ENCODE measurements around the gene PIEZO2.

Gene PIEZO2

GRCh38 chr18:11071300-11071699 lies 78.1 kb downstream of the PIEZO2 start:
- no peak overlapping the region for H3K14ac ChIP-seq (ENCODE audit: low read length)
- no peak overlapping the region for H3K4me3 ChIP-seq (ENCODE audit: low read depth, low read length)
- no peak overlapping the region for H2BK5ac ChIP-seq (ENCODE audit: low read depth, low read length, poor library complexity)
- H3K9ac ChIP-seq (ENCODE audit: low read length): no peak overlapping the region
- H2AK5ac ChIP-seq (ENCODE audit: low read length): no peak overlapping the region
- H3K27ac ChIP-seq (ENCODE audit: low read depth, low read length): no peak overlapping the region
- no CpG with 5 or more reads among the region's 4 CpGs for WGBS (ENCODE audit: extremely low coverage, insufficient coverage, insufficient read length)
- H3K4ac ChIP-seq (ENCODE audit: low read depth, low read length): no peak overlapping the region
- H3K9me3 ChIP-seq (ENCODE audit: insufficient read depth, low read depth, low read length): no peaks in the 10 kb centered on the region
- no peak overlapping the region for H4K91ac ChIP-seq (ENCODE audit: low read depth, low read length)
- H3K23ac ChIP-seq (ENCODE audit: low read length): no peak overlapping the region
- no peak for DNase-seq
- H3K4me2 ChIP-seq (ENCODE audit: low read length): no peak overlapping the region
- no peak overlapping the region for H2BK120ac ChIP-seq (ENCODE audit: insufficient read depth, low read length, poor library complexity)
- no peak overlapping the region for H2AFZ ChIP-seq (ENCODE audit: insufficient read depth, low read length, poor library complexity)
- H4K12ac ChIP-seq (ENCODE audit: low read depth, low read length): no peak overlapping the region
- no peaks in the 10 kb centered on the region for H3K79me1 ChIP-seq (ENCODE audit: low read length)
- H4K8ac ChIP-seq (ENCODE audit: low read depth, low read length): no peak overlapping the region
- H2BK12ac ChIP-seq (ENCODE audit: low read length): no peak overlapping the region
- no peak overlapping the region for H3K18ac ChIP-seq (ENCODE audit: low read length)
- H3K27me3 ChIP-seq (ENCODE audit: insufficient read depth, low read length): no peaks in the 10 kb centered on the region
- no peaks in the 10 kb centered on the region for H3K79me2 ChIP-seq (ENCODE audit: control insufficient read depth, insufficient read depth, low read length, poor library complexity)
- no peaks in the 10 kb centered on the region for H3K36me3 ChIP-seq (ENCODE audit: control insufficient read depth in 1 of 2, insufficient read depth in 2 of 2, low read length in 2 of 2)
- no peaks in the 10 kb centered on the region for H3K4me1 ChIP-seq (ENCODE audit: control insufficient read depth in 1 of 2, insufficient read depth in 2 of 2, low read length in 2 of 2)

GRCh38 chr18:11070593-11070992 lies 78.8 kb downstream of the PIEZO2 start:
- whole genome bisulfite sequencing (ENCODE audit: extremely low coverage, insufficient coverage, insufficient read length): no CpG with 5 or more reads among the region's 11 CpGs
- Histone ChIP-seq H3K4me2 (ENCODE audit: low read length) (no peak overlapping the region), H3K23ac (ENCODE audit: low read length) (no peak overlapping the region)

GRCh38 chr18:11066038-11066437 lies 83.3 kb downstream of the PIEZO2 start:
- no peak for DNase-seq
- Histone ChIP-seq H2AK5ac (ENCODE audit: low read length) (no peak overlapping the region), H3K9ac (ENCODE audit: low read length) (no peak overlapping the region), H2BK12ac (ENCODE audit: low read length) (no peak overlapping the region), H4K91ac (ENCODE audit: low read depth, low read length) (no peak overlapping the region), H2BK120ac (ENCODE audit: insufficient read depth, low read length, poor library complexity) (no peak overlapping the region), H3K36me3 (ENCODE audit: control insufficient read depth in 1 of 2, insufficient read depth in 2 of 2, low read length in 2 of 2) (no peaks in the 10 kb centered on the region), H3K4me3 (ENCODE audit: low read depth, low read length) (no peak overlapping the region), H3K4ac (ENCODE audit: low read depth, low read length) (no peak overlapping the region), H3K4me1 (ENCODE audit: control insufficient read depth in 1 of 2, insufficient read depth in 2 of 2, low read length in 2 of 2) (no peaks in the 10 kb centered on the region), H2AFZ (ENCODE audit: insufficient read depth, low read length, poor library complexity) (no peak overlapping the region), H3K27ac (ENCODE audit: low read depth, low read length) (no peak overlapping the region), H4K8ac (ENCODE audit: low read depth, low read length) (no peak overlapping the region), H3K79me2 (ENCODE audit: control insufficient read depth, insufficient read depth, low read length, poor library complexity) (no peaks in the 10 kb centered on the region), H3K27me3 (ENCODE audit: insufficient read depth, low read length) (no peaks in the 10 kb centered on the region), H3K9me3 (ENCODE audit: insufficient read depth, low read depth, low read length) (peaks cover 1% of the 10 kb centered on the region), H4K12ac (ENCODE audit: low read depth, low read length) (no peak overlapping the region), H3K4me2 (ENCODE audit: low read length) (no peak overlapping the region), H3K23ac (ENCODE audit: low read length) (no peak overlapping the region), H2BK5ac (ENCODE audit: low read depth, low read length, poor library complexity) (no peak overlapping the region), H3K14ac (ENCODE audit: low read length) (no peak overlapping the region), H3K79me1 (ENCODE audit: low read length) (no peaks in the 10 kb centered on the region), H3K18ac (ENCODE audit: low read length) (no peak overlapping the region)
- no CpG with 5 or more reads among the region's 5 CpGs for WGBS (ENCODE audit: extremely low coverage, insufficient coverage, insufficient read length)

More at GRCh38 chr18:11070593-11070992, 78.8 kb downstream of the PIEZO2 start:
- no peaks in the 10 kb centered on the region for H3K79me1 ChIP-seq (ENCODE audit: low read length)
- no peak overlapping the region for H3K9ac ChIP-seq (ENCODE audit: low read length)
- no peak overlapping the region for H4K91ac ChIP-seq (ENCODE audit: low read depth, low read length)
- no peak overlapping the region for H4K12ac ChIP-seq (ENCODE audit: low read depth, low read length)
- no peak overlapping the region for H3K27ac ChIP-seq (ENCODE audit: low read depth, low read length)
- no peak overlapping the region for H3K14ac ChIP-seq (ENCODE audit: low read length)
- H2AFZ ChIP-seq (ENCODE audit: insufficient read depth, low read length, poor library complexity): no peak overlapping the region
- no peak overlapping the region for H2AK5ac ChIP-seq (ENCODE audit: low read length)
- no peak overlapping the region for H2BK5ac ChIP-seq (ENCODE audit: low read depth, low read length, poor library complexity)
- H2BK120ac ChIP-seq (ENCODE audit: insufficient read depth, low read length, poor library complexity): no peak overlapping the region
- H4K8ac ChIP-seq (ENCODE audit: low read depth, low read length): no peak overlapping the region
- no peaks in the 10 kb centered on the region for H3K79me2 ChIP-seq (ENCODE audit: control insufficient read depth, insufficient read depth, low read length, poor library complexity)
- H3K4me1 ChIP-seq (ENCODE audit: control insufficient read depth in 1 of 2, insufficient read depth in 2 of 2, low read length in 2 of 2): no peaks in the 10 kb centered on the region
- no peaks in the 10 kb centered on the region for H3K27me3 ChIP-seq (ENCODE audit: insufficient read depth, low read length)
- no peak for DNase-seq
- no peak overlapping the region for H3K18ac ChIP-seq (ENCODE audit: low read length)
- H3K36me3 ChIP-seq (ENCODE audit: control insufficient read depth in 1 of 2, insufficient read depth in 2 of 2, low read length in 2 of 2): no peaks in the 10 kb centered on the region
- H3K4me3 ChIP-seq (ENCODE audit: low read depth, low read length): no peak overlapping the region
- H3K4ac ChIP-seq (ENCODE audit: low read depth, low read length): no peak overlapping the region
- H2BK12ac ChIP-seq (ENCODE audit: low read length): no peak overlapping the region
- H3K9me3 ChIP-seq (ENCODE audit: insufficient read depth, low read depth, low read length): no peaks in the 10 kb centered on the region

- Histone ChIP-seq H3K23ac (ENCODE audit: low read length) (no peak overlapping the region), H3K4me3 (ENCODE audit: low read depth, low read length) (no peak overlapping the region), H4K91ac (ENCODE audit: low read depth, low read length) (no peak overlapping the region), H3K18ac (ENCODE audit: low read length) (no peak overlapping the region), H2BK120ac (ENCODE audit: insufficient read depth, low read length, poor library complexity) (no peak overlapping the region), H3K4ac (ENCODE audit: low read depth, low read length) (no peak overlapping the region), H2BK12ac (ENCODE audit: low read length) (no peak overlapping the region), H3K27ac (ENCODE audit: low read depth, low read length) (no peak overlapping the region), H3K14ac (ENCODE audit: low read length) (no peak overlapping the region), H3K79me2 (ENCODE audit: control insufficient read depth, insufficient read depth, low read length, poor library complexity) (no peaks in the 10 kb centered on the region), H2AK5ac (ENCODE audit: low read length) (no peak overlapping the region), H3K4me2 (ENCODE audit: low read length) (no peak overlapping the region), H4K8ac (ENCODE audit: low read depth, low read length) (no peak overlapping the region), H3K27me3 (ENCODE audit: insufficient read depth, low read length) (no peaks in the 10 kb centered on the region), H3K9ac (ENCODE audit: low read length) (no peak overlapping the region), H3K36me3 (ENCODE audit: control insufficient read depth in 1 of 2, insufficient read depth in 2 of 2, low read length in 2 of 2) (no peaks in the 10 kb centered on the region), H3K4me1 (ENCODE audit: control insufficient read depth in 1 of 2, insufficient read depth in 2 of 2, low read length in 2 of 2) (no peaks in the 10 kb centered on the region), H2AFZ (ENCODE audit: insufficient read depth, low read length, poor library complexity) (no peak overlapping the region), H3K9me3 (ENCODE audit: insufficient read depth, low read depth, low read length) (peaks cover 1% of the 10 kb centered on the region), H3K79me1 (ENCODE audit: low read length) (no peaks in the 10 kb centered on the region), H4K12ac (ENCODE audit: low read depth, low read length) (no peak overlapping the region), H2BK5ac (ENCODE audit: low read depth, low read length, poor library complexity) (no peak overlapping the region)
- no peak for DNase-seq
- no CpG with 5 or more reads among the region's 7 CpGs for WGBS (ENCODE audit: extremely low coverage, insufficient coverage, insufficient read length)
Measured at GRCh38 chr18:11064727-11065460, 84.5 kb downstream of the PIEZO2 start.
